H1 (cell line): ENCODE results near the gene ABCC10. TPM values are rescaled to one million over a fixed set of nuclear protein-coding genes. Genes with fewer than 3 reads are reported as not detected.

Experiments
- ATF2 ChIP-seq: IDR thresholded peaks from 2 replicates; pipeline ENCODE4 v1.6.1; 2012; ENCODE audit warnings: low read length, inconsistent platforms
- CBX5 ChIP-seq: fragments of 300-800, 300-1000 bp; sonication (generic); IDR thresholded peaks from 2 replicates; pipeline ENCODE4 v1.7.1; 2016; ENCODE audit warnings: antibody characterized with exemption, low read length, low read depth
- EZH2 ChIP-seq: fragments of 200-600 bp; sonication (generic); IDR thresholded peaks from 2 replicates; pipeline ENCODE4 v1.7.1; 2012; ENCODE audit warnings: low read depth, mild to moderate bottlenecking, moderate library complexity, low read length, inconsistent platforms; ENCODE audit not compliant: severe bottlenecking
- KDM1A ChIP-seq: fragments of 200-600, 300-600 bp; sonication (generic); IDR thresholded peaks from 2 replicates; pipeline ENCODE4 v1.7.1; 2016; ENCODE audit warnings: mild to moderate bottlenecking, low read length, borderline replicate concordance
- KDM4A ChIP-seq: IDR thresholded peaks from one replicate; pipeline ENCODE4 v1.7.1; 2012; ENCODE audit warnings: low read depth, mild to moderate bottlenecking, moderate library complexity, low read length, inconsistent platforms; ENCODE audit not compliant: severe bottlenecking
- RBBP5 ChIP-seq: IDR thresholded peaks from 2 replicates; pipeline ENCODE4 v1.7.1; 2012; ENCODE audit warnings: low read depth, mild to moderate bottlenecking, inconsistent platforms, low read length, moderate library complexity, borderline replicate concordance
- YY1 ChIP-seq: IDR thresholded peaks from 2 replicates; pipeline ENCODE4 v1.6.1; 2011; ENCODE audit warnings: low read depth, mild to moderate bottlenecking, low read length
- polyA plus RNA-seq, 7 experiments: library from polyadenylated mRNA; depleted of rRNA in 3 of 7; stranded (reverse) in 5 of 7; unstranded in 2 of 7; fragments of >200 nt in 5 of 7; fragments of 200-250 nt in 2 of 7; gene quantifications; 1 replicate in 5 of 7; 2 replicates in 1 of 7; 4 replicates in 1 of 7; pipeline versions ENCODE4 v1.2.1 to v1.2.3, GENCODE V29; 2011 to 2013; ENCODE audit warnings: missing spikeins in 2 of 7, mixed read lengths in 2 of 7
- total RNA-seq: library from RNA; stranded (reverse); fragmentation: NEBNext Ultra II Directional; extraction: Animal tissue kit (Norgen Biotek cat#: 25700); gene quantifications from 2 replicates; pipeline ENCODE4 v1.2.1, GENCODE V29; 2021

Gene ABCC10
- total and polyA plus RNA-seq, 2 of the 8 experiments (the other 6 are each of a cell fraction or from before 2014, with no cell fraction given): 15.5 to 24.6 TPM

GRCh38 chr6:43481591-43482236 is 54.4 kb downstream of the ABCC10 start (continued):
- TF ChIP-seq ATF2: no peak
- TF ChIP-seq RBBP5: no peak
- no peak for TF ChIP-seq KDM1A
- no peak for TF ChIP-seq YY1
- no peak for TF ChIP-seq CBX5
- no peak for TF ChIP-seq KDM4A
- TF ChIP-seq EZH2: no peak
